ENCODE data around the gene HS3ST1.

GRCh38 chr4:11408233-11408967, 20.3 kb downstream of the HS3ST1 start:
- TF ChIP-seq ARNT (IDR thresholded peaks at IDR 0.05) = no peak
- no peak for TF ChIP-seq BHLHE40 (IDR thresholded peaks at IDR 0.05; ENCODE audit: borderline replicate concordance)
- TF ChIP-seq PKNOX1 (IDR thresholded peaks at IDR 0.05) = no peak
- no peak for TF ChIP-seq SP1 (IDR thresholded peaks at IDR 0.05)
- TF ChIP-seq ELF4 (IDR thresholded peaks at IDR 0.05) = no peak
- no peak for TF ChIP-seq L3MBTL2 (conservative IDR thresholded peaks at IDR 0.05)
- no peak for TF ChIP-seq TARDBP (IDR thresholded peaks at IDR 0.05)
- TF ChIP-seq FOXM1 (IDR thresholded peaks at IDR 0.05; ENCODE audit: borderline replicate concordance) = no peak
- TF ChIP-seq CTBP1 (IDR thresholded peaks at IDR 0.05; ENCODE audit: borderline replicate concordance) = no peak
- no peak for TF ChIP-seq LEF1 (IDR thresholded peaks at IDR 0.05; ENCODE audit: borderline replicate concordance)
- TF ChIP-seq NFRKB (IDR thresholded peaks at IDR 0.05) = no peak
